SK-N-SH (cell line): Measurements from ENCODE around the gene SERTAD2. TPM values are rescaled to one million over a fixed set of nuclear protein-coding genes. Genes with fewer than 3 reads are reported as not detected.

ENCODE experiments used
- CTCF ChIA-PET: fragments of 300-600, 350-600 bp; formaldehyde crosslinking; extraction: SDS; loops from one replicate; lab custom pipeline; 2021; lab: Yijun Ruan, JAX
- POLR2A ChIA-PET: fragments of 350-600 bp; sonication (Branson Sonifier 250); formaldehyde crosslinking; extraction: SDS; loops from one replicate; lab custom pipeline; 2020; ENCODE audit warnings: antibody characterized with exemption, inconsistent platforms; lab: Yijun Ruan, JAX
- DNase-seq: peaks from one replicate; pipeline ENCODE4 v3.0.0; 2012
- H2AFZ ChIP-seq: fragments of 200-600 bp; sonication (generic); 2 replicates; pipeline ENCODE4 v1.8.1; 2016; ENCODE audit warnings: antibody characterized with exemption, mild to moderate bottlenecking, low read depth
- H3F3A ChIP-seq: fragments of 200-600 bp; sonication (generic); replicated peaks from 2 replicates; pipeline ENCODE3; 2016; ENCODE audit warnings: antibody characterized with exemption, mild to moderate bottlenecking; ENCODE audit not compliant: insufficient read depth
- H3K27ac ChIP-seq, 2 experiments: fragments of 200-500 bp in 1 of 2; fragments of 200-600 bp in 1 of 2; sonication (Bioruptor generic) in 1 of 2; sonication (generic), shearing (Covaris generic) in 1 of 2; 2 replicates each; pipeline versions ENCODE4 v1.5.1 to v1.6.1; 2014 to 2016; ENCODE audit warnings: low read depth in 2 of 2, inconsistent platforms in 1 of 2, low read length in 1 of 2, mild to moderate bottlenecking in 1 of 2, mixed read lengths in 1 of 2
- H3K27me3 ChIP-seq: fragments of 200-600 bp; sonication (generic), shearing (Covaris generic); 2 replicates; pipeline ENCODE4 v1.6.1; 2016; ENCODE audit warnings: mixed run types; ENCODE audit not compliant: insufficient read depth
- H3K36me3 ChIP-seq, 2 experiments: fragments of 200-500 bp in 1 of 2; fragments of 200-600 bp in 1 of 2; sonication (Bioruptor generic) in 1 of 2; sonication (generic) in 1 of 2; replicated peaks in 1 of 2; 2 replicates each; pipeline versions ENCODE3 to v1.5.1; 2014 to 2016; ENCODE audit warnings: low read length in 1 of 2, mild to moderate bottlenecking in 1 of 2; ENCODE audit not compliant: insufficient read depth in 2 of 2, control insufficient read depth in 1 of 2
- H3K4me1 ChIP-seq, 2 experiments: fragments of 200-500 bp in 1 of 2; fragments of 200-600 bp in 1 of 2; sonication (Bioruptor generic) in 1 of 2; sonication (generic), shearing (Covaris generic) in 1 of 2; 2 replicates each; pipeline versions ENCODE4 v1.5.1 to v1.6.1; 2014 to 2016; ENCODE audit warnings: low read depth in 1 of 2, low read length in 1 of 2, mixed run types in 1 of 2; ENCODE audit not compliant: insufficient read depth in 2 of 2, control insufficient read depth in 1 of 2
- H3K4me2 ChIP-seq: fragments of 200-600 bp; sonication (generic), shearing (Covaris generic); 2 replicates; pipeline ENCODE4 v1.6.1; 2017; ENCODE audit warnings: mixed run types
- H3K4me3 ChIP-seq, 2 experiments: fragments of 200-500 bp in 1 of 2; fragments of 200-600 bp in 1 of 2; sonication (Bioruptor generic) in 1 of 2; sonication (generic), shearing (Covaris generic) in 1 of 2; 2 replicates each; pipeline versions ENCODE4 v1.5.1 to v1.8.1; 2014 to 2016; ENCODE audit warnings: low read depth in 2 of 2, inconsistent platforms in 1 of 2, low read length in 1 of 2, mild to moderate bottlenecking in 1 of 2, mixed read lengths in 1 of 2, moderate library complexity in 1 of 2
- H3K79me2 ChIP-seq: fragments of 200-600 bp; sonication (generic); 2 replicates; pipeline ENCODE4 v1.8.1; 2017; ENCODE audit warnings: mild to moderate bottlenecking; ENCODE audit not compliant: insufficient read depth
- H3K9ac ChIP-seq: fragments of 200-600 bp; sonication (generic); 2 replicates; pipeline ENCODE4 v1.6.1; 2017; ENCODE audit warnings: mixed run types
- H3K9me2 ChIP-seq: fragments of 200-600 bp; sonication (generic); 2 replicates; pipeline ENCODE4 v1.6.1; 2017; ENCODE audit warnings: mixed run types
- H3K9me3 ChIP-seq: fragments of 200-600 bp; sonication (generic); 2 replicates; pipeline ENCODE4 v1.6.1; 2017; ENCODE audit warnings: mixed run types, mild to moderate bottlenecking, moderate library complexity
- H4K20me1 ChIP-seq: fragments of 200-600 bp; sonication (generic); 2 replicates; pipeline ENCODE4 v1.6.1; 2017; ENCODE audit warnings: mild to moderate bottlenecking, mixed run types; ENCODE audit not compliant: insufficient read depth
- CHD2 ChIP-seq: fragments of 150-350 bp; IDR thresholded peaks from 2 replicates; pipeline ENCODE4 v1.6.1; 2018; ENCODE audit warnings: low read length; ENCODE audit not compliant: partially characterized antibody
- CTCF ChIP-seq: fragments of 200-600 bp; sonication (generic); IDR thresholded peaks from 2 replicates; pipeline ENCODE4 v1.6.1; 2017; ENCODE audit warnings: antibody characterized with exemption, mild to moderate bottlenecking, moderate library complexity
- FOXJ3 ChIP-seq: sonication (generic); formaldehyde crosslinking; IDR thresholded peaks from 2 replicates; pipeline ENCODE4 v1.5.1; 2020; ENCODE audit warnings: mild to moderate bottlenecking, missing genetic modification reagents
- GATA2 ChIP-seq: sonication (generic); formaldehyde crosslinking; IDR thresholded peaks from 2 replicates; pipeline ENCODE4 v1.5.0; 2020; ENCODE audit warnings: mild to moderate bottlenecking, missing genetic modification reagents
- JUND ChIP-seq: IDR thresholded peaks from 2 replicates; pipeline ENCODE4 v1.4.0; 2012
- PBX3 ChIP-seq: IDR thresholded peaks from 2 replicates; pipeline ENCODE4; 2012
- POLR2AphosphoS5 ChIP-seq: IDR thresholded peaks from 2 replicates; pipeline ENCODE4 v1.6.1; 2012; ENCODE audit warnings: low read depth, low read length
- RFX5 ChIP-seq: IDR thresholded peaks from 2 replicates; pipeline ENCODE4 v1.6.1; 2012; ENCODE audit warnings: mild to moderate bottlenecking, improper control_type of control experiment, low read length
- SIN3A ChIP-seq: IDR thresholded peaks from 2 replicates; pipeline ENCODE4 v1.6.1; 2012; ENCODE audit warnings: low read depth, mild to moderate bottlenecking, low read length, moderate library complexity, borderline replicate concordance
- SMC3 ChIP-seq: IDR thresholded peaks from 2 replicates; pipeline ENCODE4 v1.6.1; 2012; ENCODE audit warnings: low read depth, low read length, improper control_type of control experiment
- TAF1 ChIP-seq: IDR thresholded peaks from 2 replicates; pipeline ENCODE4 v1.6.1; 2012; ENCODE audit warnings: low read depth, mild to moderate bottlenecking, low read length, moderate library complexity, borderline replicate concordance
- TCF12 ChIP-seq: IDR thresholded peaks from 2 replicates; pipeline ENCODE4 v1.4.0; 2012
- YY1 ChIP-seq: IDR thresholded peaks from 2 replicates; pipeline ENCODE4 v1.4.0; 2012; ENCODE audit warnings: low read depth, mild to moderate bottlenecking
- WGBS: methylation state at CpG from one replicate; pipeline ENCODE4 v1.1.6; 2017; ENCODE audit warnings: low lambda C conversion rate; 5-methylcytosine and 5-hydroxymethylcytosine counted together
- polyA plus RNA-seq, 3 experiments: library from polyadenylated mRNA; depleted of rRNA; stranded (reverse); fragments of >200 nt; gene quantifications; 2 replicates each; pipeline ENCODE4 v1.2.3, GENCODE V29; 2012
- TF ChIP-seq, protein P1 (sequence below): fragments of 150-350 bp; IDR thresholded peaks from 2 replicates; pipeline ENCODE4 v1.6.1; 2017; ENCODE audit warnings: antibody characterized with exemption, low read length, low read depth, borderline replicate concordance
- TF ChIP-seq, protein P2 (sequence below): IDR thresholded peaks from 2 replicates; pipeline ENCODE4 v1.4.0; 2012; ENCODE audit warnings: low read depth

SERTAD2 gene
- polyA plus RNA-seq, 1 of the 3 experiments (the other 2 are of a cell fraction), result 9.1 TPM

GRCh38 chr2:64602436-64602835 lies 51.3 kb downstream of the SERTAD2 start:
- H3K9me3 ChIP-seq, result no peaks in the 10 kb centered on the region
- no peaks in the 10 kb centered on the region for H3F3A ChIP-seq
- no peaks in the 10 kb centered on the region for H3K36me3 ChIP-seq
- DNase-seq, result no peak
- H3K9ac ChIP-seq, result no peak overlapping the region
- no peaks in the 10 kb centered on the region for H3K79me2 ChIP-seq
- no peaks in the 10 kb centered on the region for H3K9me2 ChIP-seq
- no peak for TF ChIP-seq JUND
- TF ChIP-seq GATA2, result no peak
- TF ChIP-seq, protein P1, sequence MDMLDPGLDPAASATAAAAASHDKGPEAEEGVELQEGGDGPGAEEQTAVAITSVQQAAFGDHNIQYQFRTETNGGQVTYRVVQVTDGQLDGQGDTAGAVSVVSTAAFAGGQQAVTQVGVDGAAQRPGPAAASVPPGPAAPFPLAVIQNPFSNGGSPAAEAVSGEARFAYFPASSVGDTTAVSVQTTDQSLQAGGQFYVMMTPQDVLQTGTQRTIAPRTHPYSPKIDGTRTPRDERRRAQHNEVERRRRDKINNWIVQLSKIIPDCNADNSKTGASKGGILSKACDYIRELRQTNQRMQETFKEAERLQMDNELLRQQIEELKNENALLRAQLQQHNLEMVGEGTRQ, result no peak
- no peak for TF ChIP-seq FOXJ3 (CRISPR knock-in tag)
- TF ChIP-seq PBX3, result no peak
- TF ChIP-seq RFX5, result no peak
- TF ChIP-seq CTCF, result no peak
- no peak for TF ChIP-seq POLR2AphosphoS5
- TF ChIP-seq TCF12, result no peak
- TF ChIP-seq TAF1, result no peak
- TF ChIP-seq CHD2, result no peak
- no peak for TF ChIP-seq SMC3
- no peak for TF ChIP-seq YY1
- TF ChIP-seq SIN3A, result no peak
- TF ChIP-seq, protein P2, sequence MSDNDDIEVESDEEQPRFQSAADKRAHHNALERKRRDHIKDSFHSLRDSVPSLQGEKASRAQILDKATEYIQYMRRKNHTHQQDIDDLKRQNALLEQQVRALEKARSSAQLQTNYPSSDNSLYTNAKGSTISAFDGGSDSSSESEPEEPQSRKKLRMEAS, result no peak
- H2AFZ ChIP-seq, result no peak overlapping the region
- WGBS, result 77% methylated on average over 11 of the region's 11 CpGs
- peaks cover 0 to 13% of the 10 kb centered on the region in 2 experiments; a peak in 1 of 4 replicates for H3K4me1 ChIP-seq
- POLR2A ChIA-PET, result no interaction called here
- H3K4me2 ChIP-seq, result no peak overlapping the region
- CTCF ChIA-PET, result interaction anchor here (1.0 kb wide), 1 partner anchor 44 kb away, joined by 5 read pairs; no protein-coding TSS in a partner anchor
- H3K27me3 ChIP-seq, result no peaks in the 10 kb centered on the region
- no peaks in the 10 kb centered on the region for H4K20me1 ChIP-seq
- H3K27ac ChIP-seq, result no peak overlapping the region
- H3K4me3 ChIP-seq, result no peak overlapping the region
